Memory B cell (primary cell): ENCODE data around the gene BCL2L15.
"Not testable (repeated sequence)": the region's sequence is repeated elsewhere in the genome, so short reads cannot be mapped to it uniquely, and the experiment has no call there.

Source experiments
- ATAC-seq: fragments of 150-1000 bp; cut with Tn5 transposase; 2 replicates; pipeline ENCODE4 v1.10.0; 2021; ENCODE audit warnings: low read depth, mild to moderate bottlenecking, moderate library complexity
- DNase-seq, 2 donors: peaks; one replicate each; pipeline ENCODE4 v3.0.0; 2022; ENCODE audit warnings: low spot score in 2 of 2
- H3K27ac Mint-ChIP-seq: one replicate; pipeline ENCODE4 v1.8.0; 2022; ENCODE audit warnings: mild to moderate bottlenecking, moderate library complexity, mixed read lengths
- H3K27me3 Mint-ChIP-seq: one replicate; pipeline ENCODE4 v1.8.0; 2022; ENCODE audit warnings: mixed read lengths
- H3K36me3 Mint-ChIP-seq: one replicate; pipeline ENCODE4 v1.8.0; 2022; ENCODE audit warnings: mild to moderate bottlenecking, mixed read lengths
- H3K4me1 Mint-ChIP-seq: one replicate; pipeline ENCODE4 v1.8.0; 2022; ENCODE audit warnings: mixed read lengths
- H3K4me3 Mint-ChIP-seq: one replicate; pipeline ENCODE4 v1.8.0; 2022; ENCODE audit warnings: mild to moderate bottlenecking, moderate library complexity, mixed read lengths
- H3K9me3 Mint-ChIP-seq: one replicate; pipeline ENCODE4 v1.8.0; 2022; ENCODE audit warnings: mixed read lengths

The BCL2L15 gene

DNA sequence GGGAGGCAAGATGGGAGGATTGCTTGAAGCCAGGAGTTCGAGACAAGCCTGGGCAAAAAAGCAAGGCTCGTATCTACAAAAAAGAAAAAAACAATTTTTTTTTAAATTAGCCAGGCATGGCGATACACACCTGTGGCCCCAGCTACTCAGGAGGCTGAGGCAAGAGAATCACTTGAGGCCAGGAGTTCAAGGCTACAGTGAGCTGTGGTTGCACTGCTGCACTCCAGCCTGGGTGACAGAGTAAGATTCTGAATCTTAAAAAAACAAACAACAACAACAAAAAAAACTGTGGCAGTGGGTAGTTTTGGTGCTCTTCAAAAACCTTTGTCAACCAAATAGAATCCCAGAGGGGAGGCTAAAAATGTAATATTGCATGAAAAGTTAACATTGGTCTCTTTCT, 16.6 kb downstream of the BCL2L15 start:
- Mint-ChIP-seq H3K4me1 (peaks cover 33% of the 10 kb centered on the region), H3K9me3 (no peaks in the 10 kb centered on the region), H3K27me3 (no peaks in the 10 kb centered on the region), H3K36me3 (peaks cover 6% of the 10 kb centered on the region), H3K27ac (peak overlapping the region; percentile 96), H3K4me3 (peak overlapping the region; percentile 78)
- DNase-seq (no peak), ATAC-seq (no peak)

DNA sequence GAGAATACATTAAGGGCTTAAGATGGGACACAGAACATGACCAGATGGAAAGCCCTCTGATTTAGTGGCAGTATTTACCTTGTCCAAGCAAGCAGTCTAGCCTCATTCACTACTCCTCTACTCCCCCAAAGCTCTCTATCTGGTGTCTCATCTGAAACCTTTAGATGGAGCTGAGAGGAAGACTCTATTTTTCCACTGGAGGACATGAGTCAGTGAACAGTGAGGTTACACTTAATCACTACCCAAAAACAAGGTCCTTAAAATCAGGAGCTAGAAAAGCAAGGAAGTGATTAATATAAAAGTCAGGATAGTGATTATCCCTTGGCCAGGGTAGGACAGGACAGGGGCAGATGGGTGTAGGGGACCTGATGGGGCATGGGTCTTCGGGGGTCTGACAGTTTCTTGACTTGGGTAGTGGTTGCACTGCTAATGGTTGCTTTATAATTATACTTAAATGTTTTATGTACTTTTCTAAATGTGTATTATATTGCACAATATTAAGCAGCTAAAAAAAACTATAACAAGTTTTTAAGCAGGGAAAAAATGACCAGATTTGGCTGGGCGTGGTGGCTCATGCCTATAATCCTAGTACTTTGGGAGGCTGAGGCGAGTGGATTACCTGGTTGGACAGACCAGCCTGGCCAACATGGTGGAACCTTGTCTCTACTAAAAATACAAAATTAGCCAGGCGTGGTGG, 18.8 kb downstream of the BCL2L15 start:
- Mint-ChIP-seq H3K27me3 (no peaks in the 10 kb centered on the region), H3K4me1 (peaks cover 29% of the 10 kb centered on the region), H3K9me3 (no peaks in the 10 kb centered on the region), H3K27ac (peak overlapping the region; percentile 47), H3K36me3 (peaks cover 8% of the 10 kb centered on the region), H3K4me3 (no peak overlapping the region)
- DNase-seq, result no peak
- ATAC-seq, result no peak

DNA sequence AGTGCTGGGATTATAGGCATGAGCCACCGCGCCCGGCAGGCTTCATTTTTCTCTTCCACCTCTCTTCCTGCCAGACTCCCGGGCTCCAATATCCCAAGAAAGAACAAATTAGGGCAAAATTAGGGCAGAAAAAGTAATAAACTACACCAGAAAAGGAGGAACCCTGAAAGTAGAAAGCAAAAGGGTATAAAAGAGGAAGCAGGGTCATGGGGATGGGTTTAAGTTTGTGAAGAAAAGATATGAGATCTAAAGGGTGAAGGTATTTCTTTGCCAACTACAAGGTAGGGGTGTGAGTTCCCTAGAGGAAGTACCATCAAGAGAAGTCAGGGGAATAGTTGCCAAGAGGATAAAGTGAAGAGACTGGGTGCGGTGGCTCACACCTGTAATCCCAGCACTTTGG, 25.7 kb downstream of the BCL2L15 start:
- peak overlapping the region; percentile 80 for H3K27ac Mint-ChIP-seq
- ATAC-seq (no peak), DNase-seq (no peak)
- H3K9me3 Mint-ChIP-seq, result no peaks in the 10 kb centered on the region
- H3K36me3 Mint-ChIP-seq, result peaks cover 17% of the 10 kb centered on the region
- H3K4me3 Mint-ChIP-seq, result peak overlapping the region; percentile 32
- H3K4me1 Mint-ChIP-seq, result peaks cover 52% of the 10 kb centered on the region
- H3K27me3 Mint-ChIP-seq, result no peaks in the 10 kb centered on the region

DNA sequence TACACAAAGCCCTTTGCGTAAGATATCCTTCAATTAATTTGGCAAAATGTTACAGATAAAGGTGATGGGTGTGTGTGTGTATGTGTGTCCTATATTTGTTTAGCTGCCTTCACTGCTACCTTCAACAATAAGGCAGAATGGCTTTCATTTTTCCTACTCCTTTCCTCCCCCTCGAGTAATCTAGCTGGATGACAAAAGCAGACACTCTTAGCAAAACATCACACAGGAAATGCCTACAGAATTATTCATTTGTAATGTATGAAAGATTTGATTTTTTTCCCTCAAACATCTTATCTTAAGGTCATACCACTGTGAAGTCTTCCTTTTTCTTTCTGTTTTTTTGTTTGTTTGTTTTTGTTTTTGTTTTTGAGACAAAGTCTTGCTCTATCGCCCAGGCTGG, 26.5 kb downstream of the BCL2L15 start:
- Mint-ChIP-seq H3K27ac (peak overlapping the region; percentile 80), H3K4me1 (peaks cover 50% of the 10 kb centered on the region), H3K9me3 (no peaks in the 10 kb centered on the region), H3K36me3 (peaks cover 21% of the 10 kb centered on the region), H3K4me3 (peak overlapping the region; percentile 7), H3K27me3 (no peaks in the 10 kb centered on the region)
- ATAC-seq, result no peak
- no peak for DNase-seq

DNA sequence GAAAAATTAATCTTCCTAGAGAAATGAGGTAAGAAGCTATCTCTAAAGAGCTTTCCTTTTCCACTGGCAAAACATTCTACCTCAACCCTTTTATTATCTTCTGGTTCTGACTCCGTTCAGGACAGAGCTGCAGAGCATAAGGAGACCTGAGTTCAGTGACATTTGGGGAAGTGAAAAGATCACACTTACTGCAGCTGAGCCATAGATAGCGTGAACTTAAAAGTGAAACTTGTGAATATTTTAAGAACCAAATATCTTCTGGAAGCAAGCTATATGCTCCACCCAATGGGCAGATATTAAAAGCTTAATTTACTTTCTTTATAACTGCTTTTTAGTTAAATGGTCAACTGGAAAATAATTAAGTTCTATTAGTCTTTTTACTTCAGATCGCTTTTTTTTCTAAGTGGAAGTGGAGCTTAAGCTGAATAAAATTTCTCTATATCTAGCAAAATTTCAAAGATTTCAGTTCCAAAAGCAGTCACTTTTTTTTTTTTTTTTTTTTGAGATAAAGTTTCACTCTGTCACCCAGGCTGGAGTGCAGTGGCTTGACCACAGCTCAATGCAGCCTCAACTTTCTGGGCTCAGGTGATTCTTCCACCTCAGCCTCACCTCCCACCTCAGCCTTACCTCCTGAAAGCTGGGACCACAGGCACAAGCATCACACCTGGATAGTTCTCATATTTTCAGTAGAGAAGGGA, 27.8 kb downstream of the BCL2L15 start:
- ATAC-seq (peak; percentile 85), DNase-seq (peak in 1 of 2 donors; percentile 43)
- Mint-ChIP-seq H3K27me3 (no peaks in the 10 kb centered on the region), H3K4me3 (peak overlapping the region; percentile 67), H3K36me3 (peaks cover 21% of the 10 kb centered on the region), H3K4me1 (peaks cover 46% of the 10 kb centered on the region), H3K9me3 (no peaks in the 10 kb centered on the region), H3K27ac (peak overlapping the region; percentile 80)

DNA sequence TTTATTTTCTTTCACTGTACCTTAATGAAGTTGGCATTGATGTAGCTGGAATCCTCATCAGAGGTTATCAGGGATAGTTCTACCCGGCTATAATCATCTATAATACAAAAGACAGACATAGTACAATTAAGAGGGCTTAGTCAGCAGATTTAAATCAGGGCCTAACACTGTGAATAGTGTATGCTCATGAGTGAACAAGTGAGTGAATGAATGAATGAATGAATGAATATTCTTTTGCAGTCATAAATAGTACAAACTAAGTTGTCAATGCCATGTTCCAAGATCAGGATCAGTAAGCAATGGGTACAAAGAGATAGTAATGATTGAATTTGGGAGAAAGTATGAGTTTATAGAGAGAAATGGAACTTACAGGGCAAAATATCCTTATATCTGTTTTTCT, 28.4 kb downstream of the BCL2L15 start:
- no peak for ATAC-seq
- no peaks in the 10 kb centered on the region for H3K9me3 Mint-ChIP-seq
- peak overlapping the region; percentile 80 for H3K27ac Mint-ChIP-seq
- peak overlapping the region; percentile 67 for H3K4me3 Mint-ChIP-seq
- no peak for DNase-seq
- H3K4me1 Mint-ChIP-seq, result peaks cover 46% of the 10 kb centered on the region
- no peaks in the 10 kb centered on the region for H3K27me3 Mint-ChIP-seq
- H3K36me3 Mint-ChIP-seq, result peaks cover 22% of the 10 kb centered on the region

DNA sequence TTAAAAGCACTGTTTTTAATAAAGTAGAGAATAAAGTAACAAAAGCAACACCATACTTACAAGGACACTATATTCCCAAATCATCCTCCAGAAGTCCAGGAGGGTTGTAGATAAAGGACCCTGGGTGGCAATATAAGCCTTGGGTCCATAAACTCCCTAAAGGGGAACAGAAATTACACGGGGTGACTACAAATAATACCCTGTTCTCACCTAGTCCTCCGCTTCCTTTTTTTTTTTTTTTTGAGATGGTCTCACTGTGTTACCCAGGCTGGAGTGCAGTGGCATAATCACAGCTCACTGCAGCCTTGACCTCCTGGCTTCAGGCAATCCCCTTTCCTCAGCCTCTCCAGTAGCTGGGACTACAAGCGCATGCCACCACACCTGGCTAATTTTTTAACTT, 29.0 kb downstream of the BCL2L15 start:
- DNase-seq (no peak), ATAC-seq (peak; percentile 72)
- Mint-ChIP-seq H3K4me1 (peaks cover 46% of the 10 kb centered on the region), H3K4me3 (peak overlapping the region; percentile 67), H3K27me3 (no peaks in the 10 kb centered on the region), H3K36me3 (peaks cover 20% of the 10 kb centered on the region), H3K27ac (peak overlapping the region; percentile 80), H3K9me3 (no peaks in the 10 kb centered on the region)

DNA sequence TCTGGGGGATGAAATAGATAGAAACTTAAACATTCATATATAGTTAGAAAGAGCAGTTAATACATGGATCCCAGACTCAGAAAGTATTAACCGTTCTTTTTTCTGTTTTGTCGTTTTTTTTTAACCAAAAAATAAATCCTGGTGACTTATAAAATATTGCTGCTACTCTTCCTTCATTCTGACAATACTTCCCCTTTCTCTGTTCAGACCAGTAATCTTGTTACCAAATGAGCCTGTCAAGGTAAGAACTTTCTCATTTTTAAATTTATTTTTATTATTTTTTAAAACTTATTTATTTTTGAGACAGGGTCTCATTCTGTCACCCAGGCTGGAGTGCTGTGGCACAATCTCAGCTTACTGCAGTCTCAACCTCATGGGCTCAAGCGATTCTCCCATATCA, 29.6 kb downstream of the BCL2L15 start:
- Mint-ChIP-seq H3K9me3 (no peaks in the 10 kb centered on the region), H3K36me3 (peaks cover 16% of the 10 kb centered on the region), H3K4me1 (peaks cover 42% of the 10 kb centered on the region), H3K4me3 (peak overlapping the region; percentile 67), H3K27ac (peak overlapping the region; percentile 80), H3K27me3 (no peaks in the 10 kb centered on the region)
- no peak for ATAC-seq
- DNase-seq, result no peak

DNA sequence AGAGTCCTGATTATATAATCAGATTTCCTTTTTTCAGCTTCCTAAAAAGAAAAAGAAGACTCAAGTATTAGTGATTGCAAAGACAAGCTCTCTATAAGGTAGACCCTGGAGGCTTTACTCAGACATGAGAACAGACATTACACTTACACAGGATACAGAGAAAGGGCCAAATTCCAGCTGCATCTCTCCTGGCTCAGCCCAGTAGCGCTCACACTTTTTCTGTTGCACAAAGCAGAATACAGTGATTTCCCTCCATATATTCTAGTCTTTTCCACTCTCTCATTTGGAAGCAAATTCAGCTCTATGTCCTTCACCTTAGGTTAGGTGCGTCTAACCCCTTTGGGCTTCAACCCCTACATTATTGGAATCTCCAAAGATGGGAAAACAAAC, 31.0 kb downstream of the BCL2L15 start:
- Mint-ChIP-seq H3K9me3 (no peaks in the 10 kb centered on the region), H3K27ac (no peak overlapping the region), H3K27me3 (no peaks in the 10 kb centered on the region), H3K4me3 (no peak overlapping the region), H3K36me3 (peaks cover 11% of the 10 kb centered on the region), H3K4me1 (peaks cover 31% of the 10 kb centered on the region)
- DNase-seq (no peak), ATAC-seq (no peak)

DNA sequence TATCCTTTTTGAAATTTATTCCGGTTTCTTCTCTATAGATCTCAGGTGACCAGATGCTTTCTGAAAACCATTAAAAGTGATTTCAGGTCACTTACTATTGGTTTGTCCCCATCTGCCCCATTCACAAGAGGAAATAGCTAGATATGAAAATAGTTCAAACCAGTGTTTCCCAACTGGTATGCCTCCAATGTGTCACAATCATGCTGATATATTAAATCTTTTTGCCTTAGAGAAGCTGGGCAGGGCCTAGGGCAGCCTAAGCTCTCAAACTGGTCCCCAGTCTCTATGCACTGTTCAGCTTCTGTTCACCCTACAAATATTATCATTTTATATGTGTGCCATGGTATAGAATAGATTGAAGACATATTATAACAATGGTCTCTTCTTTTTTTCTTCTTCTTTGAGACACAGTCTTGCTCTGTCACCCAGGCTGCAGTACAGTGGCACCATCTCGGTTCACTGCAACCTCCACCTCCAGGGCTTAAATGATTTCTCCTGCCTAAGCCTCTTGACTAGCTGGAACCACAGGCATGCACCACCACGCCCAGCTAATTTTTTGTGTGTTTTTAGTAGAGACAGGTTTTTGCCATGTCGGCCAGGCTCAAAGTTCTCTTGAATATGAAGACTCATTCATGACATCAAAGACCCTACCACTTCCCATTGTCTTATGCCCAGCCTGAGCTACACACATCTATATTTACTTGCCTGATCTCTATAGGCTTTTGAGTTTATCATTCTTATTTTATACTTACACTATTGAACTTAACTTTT, 31.6 kb downstream of the BCL2L15 start:
- Mint-ChIP-seq H3K4me3 (no peak overlapping the region), H3K27ac (no peak overlapping the region), H3K27me3 (no peaks in the 10 kb centered on the region), H3K4me1 (peaks cover 29% of the 10 kb centered on the region), H3K9me3 (no peaks in the 10 kb centered on the region), H3K36me3 (peaks cover 12% of the 10 kb centered on the region)
- DNase-seq, result no peak
- ATAC-seq, result no peak

DNA sequence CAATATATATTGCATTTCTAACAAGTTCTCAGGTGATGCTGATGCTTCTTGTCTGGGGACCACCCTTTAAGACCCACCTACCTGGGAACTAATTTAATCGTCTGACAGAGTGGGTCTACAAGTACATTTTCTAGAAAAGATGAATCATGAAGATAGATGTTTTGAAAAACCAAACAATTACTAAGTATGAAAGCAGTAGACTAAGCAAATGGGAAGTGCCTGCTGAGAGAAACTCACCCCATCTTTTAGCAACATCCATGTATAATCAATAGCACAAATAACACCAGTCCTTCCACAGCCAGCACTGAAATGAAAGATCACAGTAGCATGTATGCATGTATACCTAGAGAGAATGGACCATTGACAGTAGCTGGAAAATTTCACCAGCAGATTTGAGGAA, 33.1 kb downstream of the BCL2L15 start:
- H3K4me3 Mint-ChIP-seq, result no peak overlapping the region
- no peaks in the 10 kb centered on the region for H3K27me3 Mint-ChIP-seq
- H3K4me1 Mint-ChIP-seq, result peaks cover 25% of the 10 kb centered on the region
- H3K27ac Mint-ChIP-seq, result no peak overlapping the region
- H3K9me3 Mint-ChIP-seq, result peaks cover 2% of the 10 kb centered on the region
- DNase-seq (no peak), ATAC-seq (no peak)
- H3K36me3 Mint-ChIP-seq, result peaks cover 17% of the 10 kb centered on the region

DNA sequence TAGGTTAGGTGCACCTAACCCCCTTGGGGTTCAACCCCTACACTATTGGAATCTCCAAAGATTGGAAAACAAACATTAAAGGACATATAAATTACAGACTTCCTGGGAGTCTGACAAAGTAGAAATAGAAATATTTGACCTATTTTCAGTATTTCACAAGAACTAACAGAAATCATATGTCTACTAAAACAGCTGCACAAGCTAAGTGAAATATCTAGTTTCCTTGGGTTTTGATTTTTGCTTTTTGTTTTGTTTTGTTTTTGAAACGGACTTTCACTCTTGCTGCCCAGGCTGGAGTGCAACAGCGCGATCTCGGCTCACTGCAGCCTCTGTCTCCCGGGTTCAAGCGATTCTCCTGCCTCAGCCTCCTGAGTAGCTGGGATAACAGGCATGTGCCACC, 34.7 kb downstream of the BCL2L15 start:
- H3K27me3 Mint-ChIP-seq, H3K4me3 Mint-ChIP-seq, H3K9me3 Mint-ChIP-seq, H3K4me1 Mint-ChIP-seq, ATAC-seq, DNase-seq, H3K27ac Mint-ChIP-seq: not testable (repeated sequence)
- peaks cover 17% of the 10 kb centered on the region for H3K36me3 Mint-ChIP-seq

DNA sequence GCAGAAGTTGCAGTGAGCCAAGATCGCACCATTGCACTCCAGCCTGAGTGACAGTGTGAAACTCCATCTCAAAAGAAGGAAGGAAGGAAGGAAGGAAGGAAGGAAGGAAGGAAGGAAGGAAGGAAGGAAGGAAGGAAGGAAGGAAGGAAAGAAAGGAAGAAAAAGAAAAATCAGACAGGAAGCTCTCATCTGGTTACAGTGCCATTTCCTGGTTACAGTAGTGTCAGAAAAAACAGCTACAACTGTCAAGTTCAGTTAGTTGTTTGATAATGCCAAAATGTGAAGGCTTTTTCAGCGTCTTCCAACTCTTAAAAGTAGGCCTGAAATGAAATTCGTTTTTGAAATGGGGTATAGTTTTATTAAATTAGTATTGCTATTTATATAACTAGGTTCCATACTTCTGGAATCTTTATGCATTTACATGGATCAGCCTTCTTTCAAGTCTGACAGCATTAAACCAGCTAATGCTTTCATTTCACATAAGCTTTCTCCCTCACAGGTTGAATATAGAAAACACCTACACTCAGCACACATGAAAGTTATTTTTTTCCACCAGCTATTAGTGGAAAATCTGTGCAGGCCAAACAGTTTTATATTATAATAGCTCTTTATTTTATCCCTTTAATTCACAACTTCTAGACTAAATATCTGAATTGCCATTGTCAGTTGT, 37.1 kb downstream of the BCL2L15 start:
- no peaks in the 10 kb centered on the region for H3K27me3 Mint-ChIP-seq
- H3K27ac Mint-ChIP-seq, result peak overlapping the region; percentile 35
- no peak for DNase-seq
- peaks cover 2% of the 10 kb centered on the region for H3K9me3 Mint-ChIP-seq
- no peak for ATAC-seq
- peaks cover 6% of the 10 kb centered on the region for H3K4me1 Mint-ChIP-seq
- no peak overlapping the region for H3K4me3 Mint-ChIP-seq
- peaks cover 26% of the 10 kb centered on the region for H3K36me3 Mint-ChIP-seq

DNA sequence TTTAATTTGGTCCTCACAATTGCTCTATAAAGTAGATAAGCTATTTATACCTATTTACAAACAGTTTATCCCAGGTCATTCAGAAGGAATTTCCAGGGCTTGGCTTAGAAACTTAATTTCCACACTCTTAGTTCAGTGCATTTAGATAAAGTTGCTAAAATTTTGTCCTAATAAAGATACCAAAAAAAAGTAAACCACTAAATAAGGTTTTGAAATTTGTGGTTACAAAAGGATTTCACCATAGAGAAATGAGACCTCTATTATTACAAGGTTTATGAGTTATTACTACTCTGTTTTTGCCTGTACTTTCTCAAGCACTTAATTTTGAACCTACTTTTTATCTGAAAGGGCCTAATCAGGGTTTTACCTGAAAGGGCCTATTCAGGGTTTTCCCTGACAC, 38.3 kb downstream of the BCL2L15 start:
- H3K9me3 Mint-ChIP-seq, result peaks cover 2% of the 10 kb centered on the region
- H3K27ac Mint-ChIP-seq, result no peak overlapping the region
- ATAC-seq (no peak), DNase-seq (no peak)
- H3K4me3 Mint-ChIP-seq, result no peak overlapping the region
- H3K4me1 Mint-ChIP-seq, result peaks cover 6% of the 10 kb centered on the region
- no peaks in the 10 kb centered on the region for H3K27me3 Mint-ChIP-seq
- H3K36me3 Mint-ChIP-seq, result peaks cover 25% of the 10 kb centered on the region
